PFSK-1 (cell line): ENCODE data around the gene KRT81.

Experiments
- FOXP2 ChIP-seq: optimal IDR thresholded peaks from 2 replicates; pipeline ENCODE3; 2011; ENCODE audit warnings: borderline replicate concordance, control low read depth, inconsistent platforms; ENCODE audit not compliant: insufficient read depth; ENCODE audit errors: extremely low read length, extremely low read depth
- POLR2AphosphoS5 ChIP-seq: IDR thresholded peaks from 2 replicates; pipeline ENCODE4 v1.6.1; 2012; ENCODE audit warnings: low read depth, mild to moderate bottlenecking, control low read depth, low read length, moderate library complexity
- SIN3A ChIP-seq: IDR thresholded peaks from 2 replicates; pipeline ENCODE4 v1.6.1; 2012; ENCODE audit warnings: mild to moderate bottlenecking, low read length, moderate library complexity, borderline replicate concordance; ENCODE audit not compliant: insufficient read depth
- TAF1 ChIP-seq: IDR thresholded peaks from 2 replicates; pipeline ENCODE4 v1.6.1; 2012; ENCODE audit warnings: low read length, control low read depth, borderline replicate concordance; ENCODE audit not compliant: insufficient read depth
- TF ChIP-seq, protein P1 (sequence below), 2 experiments: IDR thresholded peaks; 2 replicates each; pipeline versions ENCODE4 v1.6.1 to v1.8.0; 2011 to 2012; ENCODE audit warnings: low read depth in 2 of 2, low read length in 2 of 2, control low read depth in 1 of 2, inconsistent platforms in 1 of 2, mild to moderate bottlenecking in 1 of 2, moderate library complexity in 1 of 2; ENCODE audit not compliant: insufficient read depth in 1 of 2

Gene KRT81

DNA sequence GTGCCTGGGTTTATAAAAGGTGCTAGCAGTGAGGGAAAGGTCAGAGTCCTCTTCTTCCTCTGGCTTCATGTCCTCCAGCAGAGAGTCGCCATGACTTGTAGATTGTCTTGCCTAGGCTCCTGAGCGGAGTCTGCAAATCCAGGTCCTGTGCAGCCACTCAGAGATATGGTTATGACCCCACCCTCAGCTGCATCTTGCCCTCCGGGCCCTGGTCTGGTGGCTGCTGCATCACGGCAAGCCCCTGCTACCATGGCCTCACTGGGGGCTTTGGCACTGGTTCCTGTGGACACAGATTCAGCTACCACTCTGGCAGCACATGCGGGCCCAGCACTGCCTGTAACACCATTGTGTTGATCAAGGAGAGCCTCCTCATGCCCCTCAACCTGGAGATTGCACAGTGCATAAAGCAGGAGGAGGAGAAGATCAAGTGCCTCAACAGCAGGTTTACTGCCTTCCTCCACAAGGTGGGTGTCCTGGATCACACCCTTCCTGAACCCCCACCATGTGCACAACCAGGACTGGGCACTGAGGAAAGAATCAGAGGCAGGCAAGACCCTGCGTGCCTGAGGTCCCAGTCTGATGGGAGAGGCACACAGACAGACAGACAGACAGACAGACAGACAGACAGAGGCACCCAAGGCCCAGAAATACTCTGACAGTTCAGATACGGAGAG, 27.4 kb downstream of the KRT81 start:
- TF ChIP-seq, protein P1, sequence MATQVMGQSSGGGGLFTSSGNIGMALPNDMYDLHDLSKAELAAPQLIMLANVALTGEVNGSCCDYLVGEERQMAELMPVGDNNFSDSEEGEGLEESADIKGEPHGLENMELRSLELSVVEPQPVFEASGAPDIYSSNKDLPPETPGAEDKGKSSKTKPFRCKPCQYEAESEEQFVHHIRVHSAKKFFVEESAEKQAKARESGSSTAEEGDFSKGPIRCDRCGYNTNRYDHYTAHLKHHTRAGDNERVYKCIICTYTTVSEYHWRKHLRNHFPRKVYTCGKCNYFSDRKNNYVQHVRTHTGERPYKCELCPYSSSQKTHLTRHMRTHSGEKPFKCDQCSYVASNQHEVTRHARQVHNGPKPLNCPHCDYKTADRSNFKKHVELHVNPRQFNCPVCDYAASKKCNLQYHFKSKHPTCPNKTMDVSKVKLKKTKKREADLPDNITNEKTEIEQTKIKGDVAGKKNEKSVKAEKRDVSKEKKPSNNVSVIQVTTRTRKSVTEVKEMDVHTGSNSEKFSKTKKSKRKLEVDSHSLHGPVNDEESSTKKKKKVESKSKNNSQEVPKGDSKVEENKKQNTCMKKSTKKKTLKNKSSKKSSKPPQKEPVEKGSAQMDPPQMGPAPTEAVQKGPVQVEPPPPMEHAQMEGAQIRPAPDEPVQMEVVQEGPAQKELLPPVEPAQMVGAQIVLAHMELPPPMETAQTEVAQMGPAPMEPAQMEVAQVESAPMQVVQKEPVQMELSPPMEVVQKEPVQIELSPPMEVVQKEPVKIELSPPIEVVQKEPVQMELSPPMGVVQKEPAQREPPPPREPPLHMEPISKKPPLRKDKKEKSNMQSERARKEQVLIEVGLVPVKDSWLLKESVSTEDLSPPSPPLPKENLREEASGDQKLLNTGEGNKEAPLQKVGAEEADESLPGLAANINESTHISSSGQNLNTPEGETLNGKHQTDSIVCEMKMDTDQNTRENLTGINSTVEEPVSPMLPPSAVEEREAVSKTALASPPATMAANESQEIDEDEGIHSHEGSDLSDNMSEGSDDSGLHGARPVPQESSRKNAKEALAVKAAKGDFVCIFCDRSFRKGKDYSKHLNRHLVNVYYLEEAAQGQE (IDR thresholded peaks at IDR 0.05; ENCODE audit: insufficient read depth in 1 of 2, low read depth in 2 of 2, low read length in 2 of 2) = no peak
- TF ChIP-seq TAF1 = no peak
- no peak for TF ChIP-seq POLR2AphosphoS5
- TF ChIP-seq SIN3A = no peak
- TF ChIP-seq FOXP2 = no peak

DNA sequence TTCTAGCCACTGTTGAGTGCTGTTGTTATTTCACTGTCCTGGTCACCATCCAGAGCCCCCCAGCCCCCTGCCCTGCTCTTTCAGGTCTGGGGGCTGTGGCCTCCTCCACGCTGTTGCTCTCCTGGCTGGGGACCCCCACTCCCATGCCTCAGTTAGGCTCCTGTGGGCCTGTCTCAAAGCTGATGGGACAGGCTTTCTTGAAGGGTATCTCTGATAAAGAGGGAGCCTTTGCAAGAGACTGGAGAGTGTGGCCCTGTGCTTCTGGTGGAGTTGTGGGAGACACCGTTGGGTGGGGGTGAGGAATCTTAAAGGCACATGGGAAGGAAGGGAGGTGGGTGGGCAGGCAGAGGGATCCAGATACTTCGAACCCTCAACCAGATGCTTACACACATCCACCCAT, 29.0 kb downstream of the KRT81 start:
- TF ChIP-seq POLR2AphosphoS5 (no peak), TAF1 (no peak), SIN3A (no peak), FOXP2 (no peak)
- TF ChIP-seq, protein P1 (IDR thresholded peaks at IDR 0.05; ENCODE audit: insufficient read depth in 1 of 2, low read depth in 2 of 2, low read length in 2 of 2) = no peak

DNA sequence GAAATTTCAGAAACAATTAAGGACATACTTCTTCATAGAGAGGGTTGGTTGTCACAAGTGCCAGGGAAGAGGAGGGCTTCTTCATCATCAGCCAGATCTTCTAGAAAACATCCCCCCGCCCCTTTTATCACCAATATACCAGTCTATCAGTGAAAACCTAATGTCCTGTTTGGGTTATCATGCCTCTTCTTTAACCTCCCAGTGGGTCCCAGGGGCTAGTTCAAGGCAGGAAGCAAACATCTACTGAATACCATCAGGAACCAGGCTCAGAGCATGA, 30.2 kb downstream of the KRT81 start:
- no peak for TF ChIP-seq POLR2AphosphoS5
- no peak for TF ChIP-seq TAF1
- no peak for TF ChIP-seq FOXP2
- no peak for TF ChIP-seq SIN3A
- TF ChIP-seq, protein P1 (IDR thresholded peaks at IDR 0.05; ENCODE audit: insufficient read depth in 1 of 2, low read depth in 2 of 2, low read length in 2 of 2) = no peak

DNA sequence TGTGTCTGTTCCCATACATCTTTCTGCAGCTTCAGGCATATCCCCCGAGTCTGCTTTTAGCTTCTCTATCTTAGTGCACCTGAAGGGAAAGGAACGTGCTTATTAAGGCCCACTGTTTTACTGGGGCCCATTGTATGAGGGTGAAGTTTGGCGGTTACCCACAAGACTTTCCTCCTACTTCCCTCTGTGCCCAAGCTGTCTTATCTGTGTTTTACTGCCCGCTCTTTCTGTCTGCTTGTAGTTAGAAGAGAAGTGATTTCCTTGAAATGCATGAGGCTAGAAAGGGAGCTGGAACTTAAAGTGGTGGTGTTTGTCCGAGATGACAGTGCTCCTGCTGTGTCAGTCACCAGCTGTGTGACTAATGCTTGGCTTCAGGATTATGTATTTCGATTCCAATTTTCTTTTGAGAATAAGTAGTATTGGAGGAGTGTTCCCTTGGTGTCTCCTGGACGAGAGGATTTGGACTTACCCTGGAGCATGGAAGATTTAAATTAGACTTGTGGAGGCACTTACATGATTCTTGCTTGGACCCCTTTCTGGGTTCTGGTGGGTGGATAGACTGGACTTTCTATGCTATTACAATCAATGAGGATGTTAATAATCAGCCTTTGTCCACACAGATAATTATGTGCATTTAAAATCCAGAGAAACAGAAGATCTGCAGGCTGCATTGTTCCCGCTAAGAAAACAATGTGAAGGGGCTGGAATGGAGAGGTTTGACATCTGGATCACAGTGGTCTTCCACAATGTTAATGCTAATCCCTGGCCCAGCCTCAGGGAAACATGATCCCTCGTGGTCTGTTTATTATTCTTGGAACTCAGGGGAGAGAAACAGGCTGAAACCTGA, 30.8 kb downstream of the KRT81 start:
- TF ChIP-seq SIN3A = no peak

DNA sequence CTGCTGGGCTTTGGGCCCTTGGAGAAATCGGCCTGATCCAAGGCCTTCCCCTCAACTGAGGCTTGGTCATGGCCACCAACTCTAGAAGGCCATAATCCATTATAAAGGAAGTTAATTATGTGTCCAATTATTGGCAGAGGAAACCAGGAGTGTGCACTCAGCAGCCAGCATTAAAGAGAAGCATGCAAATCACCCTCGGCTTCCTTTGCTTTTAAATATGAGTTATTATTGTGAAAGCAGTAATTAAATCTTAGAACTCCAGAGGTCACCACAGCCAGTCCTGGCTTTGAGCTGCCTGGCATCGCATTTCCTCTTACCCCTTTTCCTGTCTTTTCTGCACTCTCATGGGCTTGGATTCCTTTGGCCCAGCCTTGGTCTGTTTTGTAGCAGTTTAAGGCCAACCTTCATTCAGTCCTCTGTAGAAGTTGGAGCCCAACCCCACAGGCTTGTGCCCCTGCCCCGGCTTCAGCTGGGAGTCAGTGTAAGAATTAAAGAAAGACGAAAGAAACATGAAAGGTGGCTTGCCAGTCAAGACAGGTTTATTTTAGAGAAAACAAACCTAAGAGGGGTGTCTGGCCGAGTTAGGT, 31.6 kb downstream of the KRT81 start:
- TF ChIP-seq FOXP2 (no peak), TAF1 (no peak), SIN3A (no peak), POLR2AphosphoS5 (no peak)
- TF ChIP-seq, protein P1 (IDR thresholded peaks at IDR 0.05; ENCODE audit: insufficient read depth in 1 of 2, low read depth in 2 of 2, low read length in 2 of 2) = no peak
